GM12872 (cell line): Measurements from ENCODE around the gene NLN.

Experiments
- CTCF ChIP-seq: IDR thresholded peaks from 3 replicates; pipeline ENCODE4 v1.5.1; 2011; ENCODE audit warnings: low read depth, mild to moderate bottlenecking, low read length, moderate library complexity; ENCODE audit not compliant: insufficient read depth

Gene NLN

GRCh38 chr5:65867542-65868195 lies 145.7 kb downstream of the NLN start:
- no peak for TF ChIP-seq CTCF

GRCh38 chr5:65868509-65868908 lies 146.5 kb downstream of the NLN start:
- no peak for TF ChIP-seq CTCF

- no peak for TF ChIP-seq CTCF
Observed at GRCh38 chr5:65871182-65871581, 149.2 kb downstream of the NLN start.

GRCh38 chr5:65873181-65873750 lies 151.3 kb downstream of the NLN start:
- no peak for TF ChIP-seq CTCF

GRCh38 chr5:65874241-65874640 lies 152.2 kb downstream of the NLN start:
- TF ChIP-seq CTCF = no peak

GRCh38 chr5:65876496-65876895 lies 154.5 kb downstream of the NLN start:
- TF ChIP-seq CTCF = no peak

GRCh38 chr5:65876970-65877369 lies 155.0 kb downstream of the NLN start:
- no peak for TF ChIP-seq CTCF
